Fibroblast of lung (primary cell): ENCODE results near the gene ZNF512.
"Not testable (repeated sequence)": the region's sequence is repeated elsewhere in the genome, so short reads cannot be mapped to it uniquely, and the experiment has no call there.

Source experiments
- EZH2 ChIP-seq: IDR thresholded peaks from 2 replicates; pipeline ENCODE4 v1.5.1; 2012; ENCODE audit warnings: low read length, control low read depth, mild to moderate bottlenecking; ENCODE audit errors: missing control alignments
- TF ChIP-seq, protein P1 (sequence below), 2 donors: IDR thresholded peaks in 1 of 2; conservative IDR thresholded peaks in 1 of 2; 1 replicate in 1 of 2; 2 replicates in 1 of 2; pipeline ENCODE4 v1.5.1; 2011 to 2012; ENCODE audit warnings: low read length in 2 of 2, control low read depth in 1 of 2, inconsistent platforms in 1 of 2, low read depth in 1 of 2, mild to moderate bottlenecking in 1 of 2

DNA sequence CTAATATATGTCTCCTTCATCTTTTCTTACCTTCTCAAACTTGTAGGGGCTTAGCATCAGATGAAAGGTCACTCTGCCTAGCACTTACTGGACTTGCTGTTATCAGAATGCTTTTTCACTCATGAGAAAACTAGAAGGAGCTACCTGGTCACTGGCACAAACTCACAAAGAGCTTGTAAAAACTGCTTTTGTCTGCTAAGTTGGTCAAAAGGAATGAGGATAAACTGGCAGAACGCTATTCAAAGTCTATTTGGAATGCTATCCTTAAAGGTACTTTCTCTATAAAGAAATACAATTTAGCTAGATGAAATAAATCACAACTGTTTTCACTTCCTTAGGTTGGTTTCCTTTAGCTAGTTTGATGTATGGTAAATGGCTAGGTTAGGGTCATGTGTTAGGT lies 43.5 kb downstream of the ZNF512 start:
- TF ChIP-seq, protein P1, sequence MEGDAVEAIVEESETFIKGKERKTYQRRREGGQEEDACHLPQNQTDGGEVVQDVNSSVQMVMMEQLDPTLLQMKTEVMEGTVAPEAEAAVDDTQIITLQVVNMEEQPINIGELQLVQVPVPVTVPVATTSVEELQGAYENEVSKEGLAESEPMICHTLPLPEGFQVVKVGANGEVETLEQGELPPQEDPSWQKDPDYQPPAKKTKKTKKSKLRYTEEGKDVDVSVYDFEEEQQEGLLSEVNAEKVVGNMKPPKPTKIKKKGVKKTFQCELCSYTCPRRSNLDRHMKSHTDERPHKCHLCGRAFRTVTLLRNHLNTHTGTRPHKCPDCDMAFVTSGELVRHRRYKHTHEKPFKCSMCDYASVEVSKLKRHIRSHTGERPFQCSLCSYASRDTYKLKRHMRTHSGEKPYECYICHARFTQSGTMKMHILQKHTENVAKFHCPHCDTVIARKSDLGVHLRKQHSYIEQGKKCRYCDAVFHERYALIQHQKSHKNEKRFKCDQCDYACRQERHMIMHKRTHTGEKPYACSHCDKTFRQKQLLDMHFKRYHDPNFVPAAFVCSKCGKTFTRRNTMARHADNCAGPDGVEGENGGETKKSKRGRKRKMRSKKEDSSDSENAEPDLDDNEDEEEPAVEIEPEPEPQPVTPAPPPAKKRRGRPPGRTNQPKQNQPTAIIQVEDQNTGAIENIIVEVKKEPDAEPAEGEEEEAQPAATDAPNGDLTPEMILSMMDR (conservative IDR thresholded peaks at IDR 0.05 in 1 of 2, IDR thresholded peaks at IDR 0.05 in 1 of 2; ENCODE audit: low read depth in 1 of 2, low read length in 2 of 2), result not testable (repeated sequence)
- not testable (repeated sequence) for TF ChIP-seq EZH2
